Neural crest cell (in vitro differentiated cells): ENCODE measurements around the gene IMPG2. TPM values are rescaled to one million over a fixed set of nuclear protein-coding genes. Genes with fewer than 3 reads are reported as not detected.
A peak's percentile ranks its signal among the peaks of the same experiment; 100 is the strongest.

ENCODE experiments used
- DNase-seq: peaks from one replicate; pipeline ENCODE4 v3.0.0; 2021; ENCODE audit warnings: low read depth, mixed read lengths, low spot score
- H3K27ac Mint-ChIP-seq: one replicate; pipeline ENCODE4 v1.8.0; 2021; ENCODE audit warnings: mild to moderate bottlenecking, mixed read lengths; ENCODE audit not compliant: unreplicated experiment
- H3K27me3 Mint-ChIP-seq: 2 replicates; pipeline ENCODE4 v1.8.0; 2021; ENCODE audit warnings: low read depth, mild to moderate bottlenecking, mixed read lengths
- H3K36me3 Mint-ChIP-seq: 2 replicates; pipeline ENCODE4 v1.8.0; 2021; ENCODE audit warnings: low read depth, mild to moderate bottlenecking, mixed read lengths
- H3K4me1 Mint-ChIP-seq: 2 replicates; pipeline ENCODE4 v1.8.0; 2021; ENCODE audit warnings: mixed read lengths
- H3K4me3 Mint-ChIP-seq: one replicate; pipeline ENCODE4 v1.8.0; 2021; ENCODE audit warnings: mild to moderate bottlenecking, mixed read lengths
- H3K9me3 Mint-ChIP-seq: 2 replicates; pipeline ENCODE4 v1.8.0; 2021; ENCODE audit warnings: mixed read lengths
- CTCF ChIP-seq: fragments of 200-600 bp; sonication (generic); conservative IDR thresholded peaks from 2 replicates; pipeline ENCODE4 v1.5.0; 2021; ENCODE audit warnings: antibody characterized with exemption, mild to moderate bottlenecking
- total RNA-seq: library from RNA; stranded (reverse); gene quantifications from 2 replicates; pipeline ENCODE4 v1.2.1, GENCODE V29; 2021

Gene IMPG2
- total RNA-seq, 1 donor from 2014 or later = 0.40 TPM

GRCh38 chr3:101278727-101279126 is 41.6 kb downstream of the IMPG2 start:
- no peaks in the 10 kb centered on the region for H3K27me3 Mint-ChIP-seq
- no peak for TF ChIP-seq CTCF
- H3K4me1 Mint-ChIP-seq = no peaks in the 10 kb centered on the region
- H3K36me3 Mint-ChIP-seq = no peaks in the 10 kb centered on the region
- DNase-seq = no peak
- no peaks in the 10 kb centered on the region for H3K9me3 Mint-ChIP-seq
- no peak overlapping the region for H3K27ac Mint-ChIP-seq
- no peak overlapping the region for H3K4me3 Mint-ChIP-seq

DNA sequence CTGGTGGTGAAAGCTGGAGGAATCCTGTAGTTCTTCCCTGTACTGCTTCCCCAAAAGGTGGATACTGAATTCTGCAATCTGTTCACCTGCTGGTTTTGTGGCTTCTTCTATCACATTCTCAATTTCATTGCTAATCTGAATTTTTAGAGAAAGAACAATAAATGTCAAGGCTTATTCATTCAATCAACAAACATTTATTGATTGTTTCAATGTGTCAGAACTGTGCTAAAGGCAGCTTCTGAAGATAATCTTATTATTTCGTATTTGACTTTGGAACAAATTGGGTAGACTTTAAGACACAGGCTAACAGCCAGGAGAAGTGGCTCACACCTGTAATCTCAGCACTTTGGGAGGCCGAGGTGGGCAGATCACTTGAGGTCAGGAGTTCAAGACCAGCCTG is 46.8 kb downstream of the IMPG2 start:
- H3K27ac Mint-ChIP-seq = no peak overlapping the region
- no peaks in the 10 kb centered on the region for H3K27me3 Mint-ChIP-seq
- H3K9me3 Mint-ChIP-seq = no peaks in the 10 kb centered on the region
- no peak for TF ChIP-seq CTCF
- peaks cover 4% of the 10 kb centered on the region for H3K4me1 Mint-ChIP-seq
- no peak for DNase-seq
- no peaks in the 10 kb centered on the region for H3K36me3 Mint-ChIP-seq
- H3K4me3 Mint-ChIP-seq = no peak overlapping the region

DNA sequence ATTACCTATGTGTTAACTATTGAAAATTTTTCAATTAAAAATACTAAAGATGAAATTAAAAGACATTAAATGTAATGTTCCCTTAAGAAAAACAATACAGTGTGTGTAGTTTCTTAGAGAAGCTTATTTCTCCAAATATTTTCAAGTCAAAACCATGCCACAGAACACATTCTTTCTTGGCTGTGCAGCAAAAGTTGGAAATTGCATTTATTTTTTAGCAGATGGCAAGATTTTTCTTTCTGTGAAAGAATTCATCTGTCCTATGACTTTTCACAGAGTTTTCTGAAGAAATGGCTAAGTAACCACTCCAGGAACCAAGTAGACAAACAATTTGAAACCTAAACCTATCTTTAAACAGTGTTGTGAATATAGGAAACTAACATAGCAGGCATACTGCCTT is 47.2 kb downstream of the IMPG2 start:
- Mint-ChIP-seq H3K27ac (no peak overlapping the region), H3K27me3 (no peaks in the 10 kb centered on the region), H3K9me3 (no peaks in the 10 kb centered on the region), H3K4me3 (no peak overlapping the region), H3K36me3 (no peaks in the 10 kb centered on the region), H3K4me1 (peaks cover 4% of the 10 kb centered on the region)
- DNase-seq = no peak
- TF ChIP-seq CTCF = no peak

GRCh38 chr3:101271728-101272127 is 48.6 kb downstream of the IMPG2 start:
- no peak for TF ChIP-seq CTCF
- no peak for DNase-seq
- H3K36me3 Mint-ChIP-seq = no peaks in the 10 kb centered on the region
- peaks cover 4% of the 10 kb centered on the region for H3K4me1 Mint-ChIP-seq
- no peaks in the 10 kb centered on the region for H3K9me3 Mint-ChIP-seq
- peak overlapping the region; percentile 10 for H3K27ac Mint-ChIP-seq
- H3K27me3 Mint-ChIP-seq = no peaks in the 10 kb centered on the region
- H3K4me3 Mint-ChIP-seq = no peak overlapping the region

GRCh38 chr3:101270149-101270548 is 50.2 kb downstream of the IMPG2 start:
- Mint-ChIP-seq H3K4me3 (no peak overlapping the region), H3K27ac (no peak overlapping the region), H3K27me3 (no peaks in the 10 kb centered on the region), H3K4me1 (peaks cover 4% of the 10 kb centered on the region), H3K36me3 (peaks cover under 1% of the 10 kb centered on the region), H3K9me3 (peaks cover 9% of the 10 kb centered on the region)
- no peak for TF ChIP-seq CTCF
- no peak for DNase-seq
